IPS-20b (cell line): ENCODE measurements around the gene RPL7L1.

Experiments used
- H3K27ac ChIP-seq: one replicate; pipeline ENCODE4 v1.5.1; 2013; ENCODE audit warnings: low read length
- H3K27me3 ChIP-seq: 2 replicates; pipeline ENCODE4 v1.6.1; 2013; ENCODE audit warnings: mild to moderate bottlenecking, low read length, inconsistent platforms; ENCODE audit not compliant: insufficient read depth
- H3K36me3 ChIP-seq: 2 replicates; pipeline ENCODE4 v1.6.1; 2013; ENCODE audit warnings: low read depth, mild to moderate bottlenecking, inconsistent platforms, low read length, moderate library complexity; ENCODE audit not compliant: insufficient read depth
- H3K4me1 ChIP-seq: 2 replicates; pipeline ENCODE4 v1.6.1; 2013; ENCODE audit warnings: mild to moderate bottlenecking, control low read depth, inconsistent platforms, low read length, moderate library complexity; ENCODE audit not compliant: insufficient read depth
- H3K4me3 ChIP-seq: 2 replicates; pipeline ENCODE4 v1.5.1; 2013; ENCODE audit warnings: mild to moderate bottlenecking, low read length, inconsistent platforms
- H3K9ac ChIP-seq: 2 replicates; pipeline ENCODE4 v1.6.1; 2013; ENCODE audit warnings: low read depth, mild to moderate bottlenecking, inconsistent platforms, low read length, moderate library complexity
- H3K9me3 ChIP-seq: 2 replicates; pipeline ENCODE4 v1.6.1; 2013; ENCODE audit warnings: mild to moderate bottlenecking, low read depth, low read length, inconsistent platforms; ENCODE audit not compliant: insufficient read depth

RPL7L1 gene

GRCh38 chr6:42937548-42938427, 58.4 kb downstream of the RPL7L1 start:
- H3K4me3 ChIP-seq, result no peak overlapping the region
- H3K27me3 ChIP-seq, result no peaks in the 10 kb centered on the region
- no peak overlapping the region for H3K9ac ChIP-seq
- H3K36me3 ChIP-seq, result peaks cover 85% of the 10 kb centered on the region
- no peaks in the 10 kb centered on the region for H3K9me3 ChIP-seq
- no peaks in the 10 kb centered on the region for H3K4me1 ChIP-seq
- no peak overlapping the region for H3K27ac ChIP-seq

- no peak overlapping the region for H3K27ac ChIP-seq
- H3K9ac ChIP-seq, result no peak overlapping the region
- H3K4me3 ChIP-seq, result no peak overlapping the region
- no peaks in the 10 kb centered on the region for H3K4me1 ChIP-seq
- no peaks in the 10 kb centered on the region for H3K27me3 ChIP-seq
- no peaks in the 10 kb centered on the region for H3K9me3 ChIP-seq
- H3K36me3 ChIP-seq, result peaks cover 78% of the 10 kb centered on the region
Observed at GRCh38 chr6:42938428-42938796, 59.0 kb downstream of the RPL7L1 start.

DNA sequence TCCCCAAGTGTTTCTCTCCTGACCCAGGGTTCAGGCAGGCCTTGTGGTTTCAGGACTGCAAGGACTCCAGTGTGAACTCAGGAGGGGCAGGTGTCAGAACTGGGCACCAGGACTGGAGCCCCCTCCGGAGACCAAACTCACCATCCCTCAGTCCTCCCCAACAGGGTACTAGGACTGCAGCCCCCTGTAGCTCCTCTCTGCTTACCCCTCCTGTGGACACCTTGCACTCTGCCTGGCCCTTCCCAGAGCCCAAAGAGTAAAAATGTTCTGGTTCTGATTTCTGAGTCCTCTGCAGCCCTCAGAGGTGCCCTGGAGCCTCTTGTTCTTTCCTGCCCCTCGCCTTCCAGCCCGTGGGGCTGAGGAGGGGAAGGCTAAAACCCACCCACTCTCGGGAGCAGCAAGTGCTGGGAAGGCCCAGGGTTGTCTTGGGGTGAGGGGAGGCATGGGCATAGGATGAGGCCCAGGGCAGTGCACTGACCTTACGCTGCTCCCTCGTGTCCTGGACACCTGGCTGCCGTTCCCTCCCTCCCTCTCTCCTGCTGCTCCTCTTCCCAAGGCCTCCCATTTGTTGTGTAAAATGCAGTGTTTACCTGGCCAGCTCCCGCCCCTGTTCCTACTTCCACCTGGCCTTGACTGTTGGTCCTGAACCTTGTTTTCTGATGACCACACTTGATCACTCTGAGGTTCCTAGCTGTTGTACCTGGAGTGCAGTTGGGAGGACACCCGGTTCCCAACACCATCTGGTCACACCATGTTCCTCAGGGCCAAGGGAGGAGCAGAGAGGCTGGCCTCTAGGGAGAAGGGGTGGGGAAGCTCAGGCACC, 59.8 kb downstream of the RPL7L1 start:
- H3K9ac ChIP-seq, result no peak overlapping the region

More for the DNA sequence above, 59.8 kb downstream of the RPL7L1 start:
- peaks cover 72% of the 10 kb centered on the region for H3K36me3 ChIP-seq
- H3K27ac ChIP-seq, result no peak overlapping the region
- no peaks in the 10 kb centered on the region for H3K9me3 ChIP-seq
- no peaks in the 10 kb centered on the region for H3K27me3 ChIP-seq
- H3K4me1 ChIP-seq, result no peaks in the 10 kb centered on the region
- no peak overlapping the region for H3K4me3 ChIP-seq
